NCI-H128 (cell line): Measurements from ENCODE around the gene ERN2.

Experiments used
- DNase-seq: peaks from one replicate; lab custom pipeline; 2025; ENCODE audit not compliant: unreplicated experiment; lab: John Stamatoyannopoulos, UW

ERN2 gene

GRCh38 chr16:23640931-23641765, 71.9 kb downstream of the ERN2 start, which contains the start of the genes DCTN5 and PALB2:
DCTN5 (plus strand) TSS chr16:23641466; CDS start chr16:23641543, 77 bp downstream.
PALB2 (minus strand) TSS chr16:23641310; CDS start chr16:23641157, 153 bp downstream.
- peak; percentile 74 for DNase-seq

- DNase-seq: no peak
Observed at GRCh38 chr16:23640615-23640930, 72.4 kb downstream of the ERN2 start.
